ENCODE measurements around the gene SPAAR.

SPAAR gene

DNA sequence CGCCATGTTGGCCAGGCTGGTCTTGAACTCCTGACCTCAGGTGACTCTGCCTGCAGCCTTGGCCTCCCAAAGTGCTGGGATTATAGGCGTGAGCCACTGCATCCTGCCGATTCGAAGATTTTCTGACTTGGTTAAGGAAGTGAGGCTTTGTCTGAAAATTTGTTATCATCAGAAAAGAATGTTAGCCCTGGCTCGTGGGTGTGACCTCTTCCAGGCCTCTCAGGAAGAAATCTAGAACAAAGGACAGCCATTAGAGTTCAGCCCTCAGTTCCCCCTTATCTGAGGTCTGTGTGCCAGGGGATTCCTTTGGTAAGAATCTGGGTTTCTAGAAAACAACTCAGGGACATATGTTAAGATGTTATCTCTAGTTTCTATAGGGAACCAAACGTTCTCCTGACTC lies 42.4 kb downstream of the SPAAR start:
- FAIRE-seq, result no peak

DNA sequence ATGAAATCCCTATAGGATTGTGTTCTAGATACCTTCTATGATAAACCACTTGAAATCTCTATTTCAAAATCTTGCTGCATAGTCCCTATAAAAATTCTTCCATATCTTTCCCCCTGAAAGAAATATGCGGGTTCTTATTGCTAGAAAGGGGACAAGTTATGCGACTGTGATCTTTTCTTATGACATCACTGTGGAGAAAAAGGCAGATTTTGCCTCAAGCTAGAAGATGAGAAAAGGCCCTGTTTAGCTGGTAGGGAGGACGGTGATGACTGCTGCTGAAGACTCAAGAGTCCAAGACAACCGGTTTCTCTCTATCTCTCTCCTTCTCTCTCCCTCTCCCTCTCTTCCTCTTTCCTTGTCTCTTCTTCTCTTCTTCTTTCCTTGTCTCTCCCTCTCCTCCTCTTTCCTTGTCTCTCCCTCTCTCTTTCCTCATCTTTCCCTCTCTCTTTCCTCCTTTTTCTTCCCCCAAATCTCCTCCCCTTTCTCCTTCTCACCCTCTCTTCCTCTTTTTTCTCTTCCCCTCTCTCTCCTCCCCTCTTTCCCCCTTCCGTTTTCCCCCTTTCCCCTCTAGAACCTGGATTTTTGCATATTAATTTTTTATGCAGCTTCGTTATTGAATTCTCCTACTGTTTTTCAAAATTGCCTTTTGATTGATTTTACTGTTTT lies 43.4 kb downstream of the SPAAR start:
- FAIRE-seq, result no peak

DNA sequence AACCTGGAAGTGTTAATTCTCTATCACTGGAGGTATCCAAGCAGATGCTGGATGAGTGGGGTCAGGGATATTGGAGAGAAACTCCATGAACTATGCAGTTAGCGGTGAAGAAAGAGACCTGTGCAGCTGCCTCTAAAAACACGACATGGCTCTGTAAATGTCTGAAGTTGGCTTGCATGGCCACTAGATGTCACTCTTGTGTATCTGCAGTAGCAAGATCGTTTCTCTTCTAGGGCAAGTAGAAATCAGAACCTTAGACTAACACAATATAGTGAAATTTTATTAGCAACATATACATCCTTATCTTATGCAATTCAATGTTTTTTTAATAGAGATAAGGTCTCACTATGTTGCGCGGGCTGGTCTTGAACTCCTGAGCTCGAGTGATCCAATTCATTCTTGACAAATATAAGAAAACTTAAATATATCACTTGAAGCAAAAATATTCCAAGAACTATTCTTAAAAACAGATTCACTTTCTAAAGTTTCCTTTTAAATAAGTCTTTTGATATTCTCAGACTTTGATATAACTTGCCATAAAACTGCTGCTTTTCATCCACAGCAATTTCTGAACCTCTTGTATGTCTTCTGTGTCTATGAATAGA lies 45.8 kb downstream of the SPAAR start:
- peak; percentile 31 for FAIRE-seq

DNA sequence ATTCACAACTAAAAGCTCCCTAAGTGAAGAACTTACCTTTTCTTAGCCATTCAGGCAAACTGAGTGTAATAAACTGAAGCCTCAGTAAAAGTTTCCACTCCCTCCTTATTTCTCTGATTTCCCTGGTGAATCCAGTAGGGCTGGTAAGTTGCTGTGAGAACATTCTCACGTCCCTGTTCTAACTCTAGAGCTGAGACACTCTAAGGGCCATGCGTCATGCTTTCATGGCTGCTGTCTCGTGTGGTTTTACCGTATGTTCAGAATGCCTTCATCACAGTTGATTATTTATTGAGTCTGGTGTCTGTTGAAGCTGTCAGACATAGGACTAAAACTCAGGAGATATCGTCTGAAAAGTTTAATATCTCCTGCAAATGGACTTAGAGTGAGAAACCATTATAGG lies 47.4 kb downstream of the SPAAR start:
- FAIRE-seq, result no peak

DNA sequence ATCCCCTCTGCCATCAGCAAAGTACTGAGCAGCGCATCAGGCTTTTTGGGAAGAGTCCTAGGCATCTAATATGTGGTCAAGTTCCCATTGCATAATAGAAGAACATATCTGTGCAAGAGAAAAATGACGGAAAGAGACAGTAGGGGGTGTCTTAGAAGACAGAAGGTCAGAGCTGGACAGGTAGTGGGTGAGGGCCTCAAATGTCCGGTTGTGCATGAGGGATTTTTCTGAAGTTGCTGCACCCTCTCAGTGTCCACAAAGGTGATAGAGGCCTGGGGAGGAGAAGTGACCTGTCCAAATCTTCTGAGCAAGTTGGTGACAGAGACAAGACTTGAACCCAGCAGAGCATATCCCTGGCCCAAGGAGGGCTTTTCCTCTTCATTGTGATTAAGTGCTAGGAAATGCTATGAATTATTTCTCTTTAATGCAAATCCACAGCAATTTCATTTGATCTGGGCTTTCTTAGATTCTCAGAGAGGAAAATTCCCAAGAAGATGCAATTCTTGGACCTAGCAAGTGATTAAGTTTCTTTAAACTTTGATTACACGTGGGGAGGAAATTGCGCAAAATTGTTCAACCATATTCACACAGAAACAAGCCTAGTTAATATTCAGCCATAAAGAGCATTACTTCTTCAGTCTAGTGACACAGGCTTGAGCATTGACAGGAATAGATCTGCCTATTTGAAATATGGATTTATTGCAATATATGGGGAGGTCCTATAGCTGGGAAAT lies 49.0 kb downstream of the SPAAR start, which contains the start of gene OR2S2:
Gene OR2S2, minus strand, starts transcription at position 51 of the 734 bp plus-strand sequence. CDS start 56 bp downstream, outside the sequence.
- no peak for FAIRE-seq

DNA sequence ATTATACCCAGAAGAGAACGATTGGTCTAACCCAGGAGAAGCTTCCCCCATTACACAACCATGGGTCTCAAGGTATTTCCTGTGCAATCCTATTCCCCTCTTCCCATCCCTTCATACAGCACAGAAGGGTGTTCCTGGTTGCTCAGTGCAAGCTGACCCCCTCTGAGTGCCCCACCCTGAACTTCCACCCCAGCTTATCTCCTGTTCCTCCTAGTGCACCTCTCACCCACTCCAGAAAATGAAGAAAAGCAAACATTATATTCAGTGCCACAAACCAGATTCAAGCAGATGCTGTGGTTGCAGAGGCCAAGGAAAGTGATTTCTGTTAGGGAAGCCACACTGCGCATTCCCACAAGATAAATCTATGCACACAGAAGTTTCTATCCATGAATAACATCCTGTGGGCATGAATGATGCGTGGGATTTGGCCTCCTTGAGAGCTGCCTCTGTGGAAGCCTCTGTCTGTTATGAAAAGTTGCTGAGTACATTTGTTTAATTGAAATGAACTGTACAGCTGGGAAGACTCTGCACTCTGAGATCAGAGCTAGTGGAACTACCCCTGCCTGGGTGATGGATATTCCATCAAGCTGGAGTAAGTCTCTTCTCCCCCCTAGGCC lies 50.9 kb downstream of the SPAAR start:
- FAIRE-seq, result no peak

Measured in endometrium (tissue), 2 donors.